Measurements from ENCODE around the gene CYP46A1.

DNA sequence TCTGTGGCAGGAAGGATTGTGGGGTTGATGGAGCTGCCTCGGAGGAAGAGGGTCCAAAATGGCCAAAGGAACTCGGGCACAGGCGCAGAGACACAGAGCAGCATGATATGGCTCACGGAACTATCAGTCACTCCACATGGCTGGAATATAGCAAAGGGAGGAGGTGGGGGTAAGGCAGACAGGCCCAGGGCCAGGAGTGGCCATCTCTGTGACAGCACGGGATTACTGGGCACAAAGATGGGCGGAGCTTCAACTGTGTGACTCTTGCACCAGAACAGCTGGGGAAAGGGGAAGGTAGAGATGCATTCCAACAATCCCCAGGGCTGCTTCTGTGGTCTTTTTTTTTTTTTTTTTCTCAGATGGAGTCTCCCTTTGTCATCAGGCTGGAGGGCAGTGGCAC is 84.3 kb downstream of the CYP46A1 start:
- TF ChIP-seq EP300 (IDR thresholded peaks at IDR 0.05): no peak
- no peak for TF ChIP-seq CTCF (IDR thresholded peaks at IDR 0.05)
- no peak for TF ChIP-seq HEYL (CRISPR knock-in tag; IDR thresholded peaks at IDR 0.05)
- no peak for TF ChIP-seq KDM1A (IDR thresholded peaks at IDR 0.05; ENCODE audit: low read depth)
- TF ChIP-seq JUN (IDR thresholded peaks at IDR 0.05): no peak
